GM18951 (cell line): Measurements from ENCODE around the gene IGSF21.
"Not testable (repeated sequence)": the region's sequence is repeated elsewhere in the genome, so short reads cannot be mapped to it uniquely, and the experiment has no call there.

Experiments
- POLR2A ChIP-seq: IDR thresholded peaks from 4 replicates; pipeline ENCODE4 v1.6.1; 2011; ENCODE audit warnings: mild to moderate bottlenecking; ENCODE audit not compliant: insufficient read length, insufficient read depth; ENCODE audit errors: extremely low read depth
- in situ Hi-C: fragments of 300-500 bp; cut with MboI; formaldehyde crosslinking; loops from one replicate; pipeline ENCODE4 v1.12.0; 2022; ENCODE audit warnings: low sequenced_read_pairs, mixed read lengths, inconsistent platforms; ENCODE audit not compliant: unreplicated experiment

IGSF21 gene

DNA sequence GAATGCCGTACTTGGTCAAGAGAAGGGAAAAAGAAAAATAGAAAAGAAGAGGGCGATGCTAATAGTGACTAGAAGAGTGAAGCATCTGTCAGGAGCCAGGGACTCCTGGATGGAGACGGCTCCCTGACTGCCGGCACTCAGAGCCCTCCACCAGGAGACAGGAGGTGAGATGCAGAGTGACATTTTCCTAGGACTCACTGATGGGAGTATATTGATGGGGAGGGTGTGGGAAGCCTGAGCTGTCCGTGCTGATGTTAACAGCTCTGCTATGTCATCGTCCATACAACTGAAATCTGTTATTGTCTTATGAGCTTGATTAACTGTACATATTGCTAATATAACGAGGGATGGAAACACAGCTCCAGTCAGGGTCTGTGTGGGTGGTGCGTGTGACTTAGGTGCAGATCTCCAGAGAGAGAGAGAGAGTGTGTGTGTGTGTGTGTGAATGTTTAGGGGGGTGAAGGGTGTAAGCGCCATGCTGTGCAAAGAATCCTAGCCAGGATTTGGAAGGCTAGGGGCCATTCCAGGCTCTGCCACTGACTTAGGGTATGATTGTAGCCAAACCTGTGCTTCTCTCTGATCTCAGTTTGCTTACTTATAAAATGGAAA, 250.1 kb downstream of the IGSF21 start:
- in situ Hi-C loops: no loop called here
- TF ChIP-seq POLR2A: no peak

DNA sequence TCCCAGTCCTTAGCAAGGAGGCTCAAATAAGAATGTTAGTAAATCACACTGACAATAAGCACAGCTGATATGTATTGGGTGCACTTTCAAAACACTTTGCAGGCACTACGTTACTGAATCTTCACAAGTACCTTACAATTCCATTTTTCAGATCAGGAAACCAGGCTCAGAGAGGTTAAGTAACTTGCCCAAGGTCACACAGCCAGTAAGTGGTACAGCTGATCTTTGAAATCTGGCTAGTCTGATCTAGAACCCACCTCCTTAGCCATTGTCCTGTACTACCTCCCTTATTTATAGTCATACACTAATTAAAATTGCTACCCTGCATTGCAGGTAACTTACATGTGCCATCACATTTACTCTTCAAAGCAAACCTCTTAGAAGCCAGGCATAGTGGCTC, 251.0 kb downstream of the IGSF21 start:
- in situ Hi-C loops: no loop called here
- TF ChIP-seq POLR2A: no peak

DNA sequence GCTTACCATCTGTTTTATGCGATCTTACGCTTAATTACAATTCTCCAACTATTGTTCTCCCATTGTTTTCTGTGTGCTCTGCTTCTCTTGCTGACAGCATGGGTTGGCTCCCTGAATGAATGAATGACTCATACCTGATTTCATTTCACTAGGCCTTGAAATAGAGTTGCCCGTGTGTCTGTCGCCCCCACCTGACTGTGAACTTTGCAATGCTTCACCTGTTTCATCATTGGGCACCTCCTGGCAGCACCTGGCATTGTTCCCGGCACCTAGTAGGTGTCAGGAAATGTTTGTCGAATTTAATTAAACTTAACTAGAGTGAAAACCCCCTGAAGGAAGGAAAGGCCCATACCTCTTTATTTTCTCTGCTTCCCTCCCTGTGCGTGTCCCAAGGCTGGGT, 252.7 kb downstream of the IGSF21 start:
- in situ Hi-C loops: no loop called here

DNA sequence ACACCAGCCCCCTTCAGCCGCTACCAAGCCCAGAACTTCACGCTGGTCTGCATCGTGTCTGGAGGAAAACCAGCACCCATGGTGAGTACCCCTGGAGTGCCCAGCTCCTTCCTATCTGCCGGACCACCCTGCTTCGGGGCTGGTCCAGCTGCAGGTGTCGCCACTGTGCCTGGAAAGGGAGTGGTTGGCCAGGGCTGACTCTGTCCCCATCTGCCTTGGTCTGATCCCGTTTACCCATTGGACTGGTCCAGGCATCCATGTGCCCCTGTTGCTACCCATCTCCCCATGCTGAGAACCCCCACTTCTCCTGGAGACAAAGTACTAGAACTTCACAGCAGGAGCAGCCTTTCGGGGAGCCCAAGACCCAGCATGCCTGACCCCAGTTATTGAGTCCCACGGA, 254.6 kb downstream of the IGSF21 start:
- no peak for TF ChIP-seq POLR2A
- in situ Hi-C loops: no loop called here

More for the DNA sequence above, 252.7 kb downstream of the IGSF21 start:
- TF ChIP-seq POLR2A: no peak

DNA sequence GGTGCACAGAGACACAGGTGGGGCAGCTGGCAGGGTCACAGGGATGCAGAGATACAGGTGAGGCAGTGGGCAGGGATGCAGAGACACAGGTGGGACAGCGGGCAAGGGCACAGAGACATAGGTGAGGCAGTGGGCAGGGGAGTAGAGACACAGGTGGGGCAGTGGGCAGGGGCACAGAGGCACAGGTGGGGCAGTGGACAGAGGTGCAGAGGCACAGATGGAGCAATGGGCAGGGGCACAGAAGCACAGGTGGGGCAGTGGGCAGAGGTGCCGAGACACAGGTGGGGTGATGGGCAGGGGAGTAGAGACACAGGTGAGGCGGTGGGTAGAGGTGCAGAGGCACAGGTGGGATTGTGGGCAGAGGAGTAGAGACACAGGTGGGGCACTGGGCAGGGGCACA, 255.8 kb downstream of the IGSF21 start:
- in situ Hi-C loops: no loop called here
- no peak for TF ChIP-seq POLR2A

DNA sequence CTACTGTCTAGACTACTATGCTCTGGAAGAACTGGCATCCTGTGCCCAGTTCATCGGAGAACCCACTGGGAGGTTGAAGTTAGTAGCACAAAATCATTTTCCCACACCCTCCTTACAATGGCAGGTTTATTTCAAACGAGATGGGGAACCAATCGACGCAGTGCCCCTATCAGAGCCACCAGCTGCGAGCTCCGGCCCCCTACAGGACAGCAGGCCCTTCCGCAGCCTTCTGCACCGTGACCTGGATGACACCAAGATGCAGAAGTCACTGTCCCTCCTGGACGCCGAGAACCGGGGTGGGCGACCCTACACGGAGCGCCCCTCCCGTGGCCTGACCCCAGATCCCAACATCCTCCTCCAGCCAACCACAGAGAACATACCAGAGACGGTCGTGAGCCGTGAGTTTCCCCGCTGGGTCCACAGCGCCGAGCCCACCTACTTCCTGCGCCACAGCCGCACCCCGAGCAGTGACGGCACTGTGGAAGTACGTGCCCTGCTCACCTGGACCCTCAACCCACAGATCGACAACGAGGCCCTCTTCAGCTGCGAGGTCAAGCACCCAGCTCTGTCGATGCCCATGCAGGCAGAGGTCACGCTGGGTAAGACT, 257.6 kb downstream of the IGSF21 start:
- in situ Hi-C loops: no loop called here
- TF ChIP-seq POLR2A: no peak

DNA sequence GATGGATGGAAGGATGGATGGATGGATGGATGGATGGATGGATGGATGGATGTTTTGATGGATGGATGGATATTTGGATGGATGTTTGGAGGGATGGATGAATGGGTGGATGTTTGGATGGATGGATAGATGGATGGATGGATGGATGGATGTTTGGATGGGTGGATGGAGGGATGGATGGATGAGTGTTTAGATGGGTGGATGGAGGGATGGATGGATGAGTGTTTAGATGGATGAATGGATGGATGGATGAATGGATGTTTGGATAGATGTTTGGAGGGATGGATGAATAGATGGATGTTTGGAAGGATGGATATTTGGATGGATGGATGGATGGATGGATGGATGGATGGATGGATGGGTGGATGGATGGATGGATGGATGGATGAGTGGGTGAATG, 264.9 kb downstream of the IGSF21 start:
- in situ Hi-C loops: not testable (repeated sequence)

DNA sequence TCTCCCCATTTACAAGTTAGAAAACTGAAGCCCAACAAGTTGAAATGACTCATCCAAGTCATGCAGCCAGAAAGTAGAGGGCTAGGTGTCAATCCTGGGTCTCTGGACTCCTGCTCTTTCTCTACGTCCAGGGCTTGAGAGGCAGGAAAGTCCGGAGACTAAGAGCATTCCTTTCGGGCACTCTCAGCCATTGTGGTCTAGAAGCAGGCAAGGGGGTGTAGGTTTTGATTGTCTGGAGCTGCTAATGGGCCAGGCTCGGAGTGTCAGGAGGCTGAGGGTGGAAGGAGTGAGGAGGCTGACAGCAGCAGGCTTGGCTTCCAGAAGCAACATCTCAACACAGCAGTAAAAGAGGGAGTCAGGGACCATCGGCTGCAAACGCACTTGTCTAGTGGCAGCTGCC, 265.6 kb downstream of the IGSF21 start:
- in situ Hi-C loops: no loop called here
- no peak for TF ChIP-seq POLR2A

DNA sequence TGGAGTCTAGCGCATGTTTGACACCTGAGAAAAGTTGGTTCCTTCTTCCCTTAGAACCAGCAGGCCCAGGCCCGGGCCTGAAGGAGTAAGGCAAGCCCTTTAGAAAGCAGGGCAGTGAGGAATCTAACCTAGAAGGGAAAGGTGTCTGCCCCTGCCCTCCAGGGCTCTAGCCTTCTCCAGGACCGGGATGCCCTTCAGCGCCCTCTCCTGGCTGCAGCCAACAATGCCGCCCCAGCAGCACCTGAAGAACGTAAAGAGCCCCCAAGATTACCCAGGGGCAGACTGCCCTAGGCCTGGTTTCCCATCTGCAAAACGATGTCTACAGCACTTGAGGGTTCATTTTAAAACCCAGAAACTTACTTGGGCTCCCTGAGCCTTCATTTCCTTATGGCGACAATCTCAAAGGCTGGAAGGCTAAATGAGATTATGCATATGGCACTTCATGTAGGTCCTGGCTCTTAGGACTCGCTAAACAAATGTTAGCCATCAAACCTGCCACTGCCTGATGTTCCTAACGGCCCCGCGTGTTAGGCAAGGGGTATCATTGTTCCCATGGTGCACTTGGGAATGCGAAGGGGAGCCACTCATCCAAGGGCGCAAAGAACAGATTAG, 266.4 kb downstream of the IGSF21 start:
- in situ Hi-C loops: no loop called here
- TF ChIP-seq POLR2A: no peak

DNA sequence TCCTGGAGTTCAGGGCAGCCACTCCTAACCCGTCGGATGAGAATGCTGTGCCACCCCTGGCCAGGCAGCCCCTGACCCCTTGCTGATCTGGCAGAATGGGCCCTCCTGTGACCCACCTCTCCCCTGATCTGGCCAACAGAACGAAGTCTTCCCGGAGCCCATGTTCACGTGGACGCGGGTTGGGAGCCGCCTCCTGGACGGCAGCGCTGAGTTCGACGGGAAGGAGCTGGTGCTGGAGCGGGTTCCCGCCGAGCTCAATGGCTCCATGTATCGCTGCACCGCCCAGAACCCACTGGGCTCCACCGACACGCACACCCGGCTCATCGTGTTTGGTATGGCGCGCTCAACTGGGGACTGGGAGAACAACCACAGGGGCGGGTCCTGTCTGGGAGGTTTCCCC, 269.1 kb downstream of the IGSF21 start:
- no peak for TF ChIP-seq POLR2A
- in situ Hi-C loops: no loop called here

DNA sequence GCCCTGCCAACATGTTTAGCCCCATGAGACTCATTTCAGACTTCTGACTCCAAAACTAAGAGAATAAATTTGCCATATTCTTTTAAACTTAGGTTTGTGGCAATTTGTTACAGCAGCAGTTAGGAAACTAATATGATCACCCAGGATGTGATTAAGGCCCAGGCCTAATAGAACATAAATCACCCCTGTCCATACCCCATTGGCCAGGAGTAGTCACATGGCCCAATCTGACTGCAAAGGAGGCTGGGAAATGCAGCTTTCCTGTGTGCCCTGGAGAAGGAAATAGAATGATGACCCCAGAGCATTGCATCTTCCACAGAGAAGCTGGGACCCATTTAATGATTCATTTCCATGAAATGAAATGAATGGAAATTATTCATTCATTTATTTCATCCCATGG, 272.7 kb downstream of the IGSF21 start:
- TF ChIP-seq POLR2A: no peak
- in situ Hi-C loops: no loop called here

DNA sequence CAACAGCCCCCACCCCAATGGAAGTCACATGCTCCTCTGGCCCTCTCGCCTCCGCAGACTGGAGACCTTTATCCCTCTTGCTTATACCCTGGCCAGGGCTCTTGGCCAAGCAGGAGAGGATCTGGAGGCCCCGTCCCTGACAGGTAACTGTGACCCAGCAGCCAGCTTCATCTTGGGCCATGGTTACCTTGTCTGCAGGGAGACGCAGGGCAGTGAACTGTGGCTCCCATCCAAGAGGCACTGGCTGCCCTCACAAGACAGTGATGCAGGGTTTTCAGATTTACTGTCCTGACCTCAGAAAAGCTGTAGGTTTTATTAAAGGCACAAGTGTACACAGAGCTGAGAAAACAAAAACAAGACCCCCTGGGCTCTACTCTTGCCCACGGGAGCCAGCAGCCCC, 276.5 kb downstream of the IGSF21 start:
- in situ Hi-C loops: no loop called here
- no peak for TF ChIP-seq POLR2A

DNA sequence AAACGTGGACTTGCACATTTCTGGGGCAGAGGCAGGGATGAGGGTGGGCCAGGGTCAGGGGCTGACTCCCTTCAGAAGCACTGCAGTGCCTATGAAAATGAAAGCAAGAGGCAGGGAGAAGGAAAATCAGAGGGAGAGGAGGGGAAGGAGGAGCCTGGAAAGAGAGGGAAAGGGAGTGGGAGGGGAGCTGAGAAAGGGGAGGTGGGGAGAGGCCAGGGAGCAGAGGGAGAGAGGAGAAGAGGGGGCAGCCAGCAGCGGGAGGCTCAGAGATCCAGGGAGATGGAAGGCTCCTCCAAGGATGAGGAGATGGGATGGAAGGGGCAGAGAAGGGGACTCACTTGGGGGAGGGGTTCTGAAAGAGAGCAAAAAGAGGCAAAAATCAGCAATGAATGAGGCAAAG, 276.9 kb downstream of the IGSF21 start:
- in situ Hi-C loops: no loop called here
- no peak for TF ChIP-seq POLR2A

DNA sequence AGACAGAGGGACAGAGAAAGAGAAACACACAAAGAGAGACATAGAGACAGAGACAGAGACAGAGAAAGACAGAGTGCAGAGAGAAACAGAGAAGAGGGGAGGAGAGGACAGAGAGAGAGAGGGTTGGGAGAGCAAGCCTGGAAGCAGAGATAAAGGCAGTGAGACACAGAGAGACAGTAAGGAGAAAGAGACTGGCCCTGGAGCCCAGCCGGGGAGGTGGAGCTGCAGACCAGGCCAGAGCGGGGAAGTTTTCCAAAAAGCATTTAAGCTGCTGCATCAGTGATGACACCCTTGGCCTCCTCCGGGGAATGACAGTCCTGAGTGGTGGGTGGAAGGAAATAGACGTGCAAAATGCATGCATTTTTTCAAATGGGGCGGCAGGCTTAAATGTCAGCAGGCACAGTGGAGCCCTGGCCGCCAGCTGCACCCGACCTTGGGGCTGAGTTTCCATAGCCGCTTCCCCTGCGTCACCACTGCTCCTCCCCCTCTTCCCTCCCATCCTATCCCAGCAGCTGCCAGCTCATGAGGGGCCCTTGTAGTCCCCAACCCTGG, 277.7 kb downstream of the IGSF21 start:
- TF ChIP-seq POLR2A: no peak
- in situ Hi-C loops: no loop called here
